22Rv1 (cell line): ENCODE data around the gene USP3.
"Not testable (repeated sequence)": the region's sequence is repeated elsewhere in the genome, so short reads cannot be mapped to it uniquely, and the experiment has no call there.

Experiments used
- H3K27ac ChIP-seq: fragments of 450-650 bp; 2 replicates; pipeline ENCODE4 v1.5.1; 2017
- CTCF ChIP-seq: fragments of 450-650 bp; IDR thresholded peaks from 2 replicates; pipeline ENCODE4 v1.5.1; 2017; ENCODE audit warnings: mild to moderate bottlenecking
- ZFX ChIP-seq: fragments of 450-650 bp; IDR thresholded peaks from 2 replicates; pipeline ENCODE4 v1.6.1; 2017; ENCODE audit warnings: antibody characterized with exemption, borderline replicate concordance

The USP3 gene

DNA sequence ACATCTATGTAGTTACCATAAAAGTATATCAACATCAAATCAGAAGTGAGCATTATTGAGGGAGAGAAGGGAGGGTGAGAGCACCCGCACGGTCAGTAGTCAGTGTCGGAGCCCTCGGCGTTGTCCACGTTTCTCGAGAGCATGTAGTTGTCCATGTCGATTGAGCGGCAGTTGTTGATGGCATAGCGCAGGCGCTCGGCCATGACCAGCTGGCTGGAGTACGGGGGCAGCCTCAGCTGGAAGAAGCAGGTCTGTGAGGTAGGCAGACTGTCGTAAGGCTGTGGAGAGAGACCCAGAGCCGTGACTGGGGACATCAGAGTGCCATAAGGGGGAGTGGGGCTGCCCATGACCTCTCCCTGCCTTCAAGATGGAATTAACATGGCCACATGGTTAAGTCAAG, 104.6 kb downstream of the USP3 start:
- H3K27ac ChIP-seq: no peak overlapping the region

DNA sequence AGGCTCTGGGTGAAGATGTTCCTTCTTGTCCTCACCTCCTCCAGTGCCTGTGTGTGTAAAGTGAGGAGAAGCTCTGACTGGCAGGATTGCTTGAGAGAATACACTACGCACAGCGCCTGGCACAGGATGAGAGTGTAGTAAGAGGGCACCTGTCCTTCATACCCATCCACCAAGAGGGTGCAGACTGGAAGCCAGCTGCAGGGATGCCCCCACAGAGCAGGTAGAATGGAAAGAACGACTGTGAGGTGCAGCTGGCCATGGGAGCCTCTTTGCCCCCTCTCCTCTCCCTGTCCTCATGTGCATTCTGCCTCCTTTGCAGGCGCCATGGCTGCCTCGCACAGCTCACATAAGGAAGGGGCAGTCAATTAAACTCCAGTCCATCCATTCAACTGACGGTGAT, 105.1 kb downstream of the USP3 start:
- TF ChIP-seq ZFX: no peak
- TF ChIP-seq CTCF: no peak

More for the DNA sequence above, 104.6 kb downstream of the USP3 start:
- TF ChIP-seq ZFX: no peak
- no peak for TF ChIP-seq CTCF

GRCh38 chr15:63610209-63610841, 105.9 kb downstream of the USP3 start:
- TF ChIP-seq CTCF: peak; percentile 82
- TF ChIP-seq ZFX: no peak
- H3K27ac ChIP-seq: peak overlapping the region; percentile 45

More for the DNA sequence above, 105.1 kb downstream of the USP3 start:
- no peak overlapping the region for H3K27ac ChIP-seq

DNA sequence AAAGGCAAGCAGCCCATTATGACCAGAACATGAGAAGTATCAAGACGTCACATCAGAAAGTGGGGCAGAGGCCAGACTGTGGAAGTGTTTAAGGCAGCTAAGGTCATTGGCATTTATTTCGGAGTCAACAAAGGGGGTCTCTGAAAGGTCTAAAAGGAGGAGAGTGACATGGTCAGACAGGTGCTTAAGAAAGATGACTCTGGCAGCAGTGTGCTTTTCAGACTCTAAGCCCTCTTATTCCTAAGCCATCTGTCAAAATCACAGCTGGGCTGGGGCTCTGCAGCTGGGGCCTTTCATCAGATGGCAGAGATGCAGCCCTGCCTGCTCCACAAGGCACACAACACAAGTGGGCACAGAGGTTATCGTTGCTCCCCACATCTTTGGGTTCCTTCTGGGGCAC, 106.8 kb downstream of the USP3 start:
- no peak for TF ChIP-seq CTCF
- TF ChIP-seq ZFX: no peak
- peak overlapping the region; percentile 12; the same call in 1 of the 2 replicates for H3K27ac ChIP-seq

DNA sequence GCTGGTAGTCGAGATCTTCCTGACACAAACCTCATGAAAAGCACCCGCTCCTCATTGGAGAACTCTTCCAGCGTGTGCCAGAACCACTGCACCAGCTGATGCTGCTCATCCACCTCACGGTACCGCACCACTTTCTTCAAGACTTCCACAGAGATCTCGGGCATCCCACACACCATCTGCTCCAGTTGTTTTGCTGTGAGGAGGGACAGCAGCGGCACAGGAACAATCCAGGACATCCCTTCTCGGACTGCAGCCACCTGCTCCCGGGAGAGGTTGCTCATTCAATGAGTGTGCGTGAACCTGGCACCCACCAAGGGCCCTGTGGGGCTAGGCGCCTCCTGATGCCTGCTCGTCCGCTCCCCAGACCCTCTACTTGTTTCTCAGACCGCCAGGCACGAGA, 107.9 kb downstream of the USP3 start:
- H3K27ac ChIP-seq: no peak overlapping the region
- no peak for TF ChIP-seq ZFX

DNA sequence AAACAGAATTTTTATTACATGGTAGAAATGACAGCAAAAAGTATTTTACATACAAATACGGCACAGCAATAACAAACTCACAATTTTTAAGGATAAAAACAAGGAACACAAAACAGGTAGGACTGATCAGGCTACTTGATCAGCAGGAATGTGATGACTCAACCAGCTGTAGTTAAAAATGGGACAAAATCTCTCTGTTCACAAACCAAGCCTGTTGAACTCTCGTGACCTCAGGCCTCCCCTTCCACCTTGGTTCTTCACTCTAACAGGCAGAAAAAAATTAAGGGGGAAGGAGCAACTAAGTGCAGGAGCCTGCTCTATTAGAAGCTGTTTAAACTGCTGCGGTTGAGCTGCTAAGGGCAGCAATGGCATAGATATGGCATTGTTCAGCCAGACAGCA, 111.5 kb downstream of the USP3 start:
- TF ChIP-seq ZFX (no peak), CTCF (no peak)
- H3K27ac ChIP-seq: no peak overlapping the region

DNA sequence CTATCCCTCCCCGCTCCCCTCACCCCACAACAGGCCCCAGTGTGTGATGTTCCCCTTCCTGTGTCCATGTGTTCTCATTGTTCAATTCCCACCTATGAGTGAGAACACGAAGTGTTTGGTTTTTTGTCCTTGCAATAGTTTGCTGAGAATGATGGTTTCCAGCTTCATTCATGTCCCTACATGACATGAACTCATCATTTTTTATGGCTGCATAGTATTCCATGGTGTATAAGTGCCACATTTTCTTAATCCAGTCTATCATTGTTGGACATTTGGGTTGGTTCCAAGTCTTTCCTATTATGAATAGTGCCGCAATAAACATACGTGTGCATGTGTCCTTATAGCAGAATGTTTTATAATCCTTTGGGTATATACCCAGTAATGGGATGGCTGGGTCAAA, 112.8 kb downstream of the USP3 start:
- H3K27ac ChIP-seq: not testable (repeated sequence)

DNA sequence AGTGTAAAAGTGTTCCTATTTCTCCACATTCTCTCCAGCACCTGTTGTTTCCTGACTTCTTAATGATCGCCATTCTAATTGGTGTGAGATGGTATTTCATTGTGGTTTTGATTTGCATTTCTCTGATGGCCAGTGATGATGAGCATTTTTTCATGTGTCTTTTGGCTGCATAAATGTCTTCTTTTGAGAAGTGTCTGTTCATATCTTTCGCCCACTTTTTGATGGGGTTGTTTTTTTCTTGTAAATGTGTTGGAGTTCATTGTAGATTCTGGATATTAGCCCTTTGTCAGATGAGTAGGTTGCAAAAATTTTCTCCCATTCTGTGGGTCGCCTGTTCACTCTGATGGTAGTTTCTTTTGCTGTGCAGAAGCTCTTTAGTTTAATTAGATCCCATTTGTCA, 113.2 kb downstream of the USP3 start:
- not testable (repeated sequence) for H3K27ac ChIP-seq

DNA sequence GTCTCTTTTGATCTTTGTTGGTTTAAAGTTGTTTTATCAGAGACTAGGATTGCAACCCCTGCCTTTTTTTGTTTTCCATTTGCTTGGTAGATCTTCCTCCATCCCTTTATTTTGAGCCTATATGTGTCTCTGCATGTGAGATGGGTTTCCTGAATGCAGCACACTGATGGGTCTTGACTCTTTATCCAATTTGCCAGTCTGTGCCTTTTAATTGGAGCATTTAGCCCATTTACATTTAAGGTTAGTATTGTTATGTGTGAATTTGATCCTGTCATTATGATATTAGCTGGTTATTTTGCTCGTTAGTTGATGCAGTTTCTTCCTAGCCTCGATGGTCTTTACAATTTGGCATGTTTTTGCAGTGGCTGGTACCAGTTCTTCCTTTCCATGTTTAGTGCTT, 116.4 kb downstream of the USP3 start:
- H3K27ac ChIP-seq: not testable (repeated sequence)
